ENCODE measurements around the gene GTF3C5. TPM values are rescaled to one million over a fixed set of nuclear protein-coding genes. Genes with fewer than 3 reads are reported as not detected.
"Not testable (repeated sequence)": the region's sequence is repeated elsewhere in the genome, so short reads cannot be mapped to it uniquely, and the experiment has no call there.

Gene GTF3C5
- 10 to 100 TPM in 11 of 12 donors, not detected in 1; 40.1 to 63.0 (median 46.0) TPM for polyA plus RNA-seq (ENCODE audit: insufficient read length in 12 of 12)
- long read RNA-seq, donor 1, transcript GTF3C5-202 (11 exons, 2,406 nt) = major isoform, 7 of 21 reads
- long read RNA-seq, donor 1, partial matches to known transcripts = 12 of 21 reads
- long read RNA-seq, donor 1, other reads (novel, unspliced or antisense) = 0 of 21 reads
- long read RNA-seq, donor 2, transcript GTF3C5-202 (11 exons, 2,406 nt) = major isoform, 7 of 29 reads
- long read RNA-seq, donor 2, partial matches to known transcripts = 18 of 29 reads
- long read RNA-seq, donor 2, other reads (novel, unspliced or antisense) = 0 of 29 reads
- long read RNA-seq, donor 3, transcript GTF3C5-202 (11 exons, 2,406 nt) = major isoform, 5 of 7 reads
- long read RNA-seq, donor 3, partial matches to known transcripts = 0 of 7 reads
- long read RNA-seq, donor 3, other reads (novel, unspliced or antisense) = 0 of 7 reads
- long read RNA-seq, donor 4, partial matches to known transcripts = 0 of 3 reads
- long read RNA-seq, donor 4, other reads (novel, unspliced or antisense) = 0 of 3 reads
- long read RNA-seq, donor 5 = 0 reads
- long read RNA-seq, donor 6, transcript GTF3C5-202 (11 exons, 2,406 nt) = major isoform, 5 of 7 reads
- long read RNA-seq, donor 6, partial matches to known transcripts = 0 of 7 reads
- long read RNA-seq, donor 6, other reads (novel, unspliced or antisense) = 0 of 7 reads
- long read RNA-seq, donor 7, transcript GTF3C5-202 (11 exons, 2,406 nt) = major isoform, 5 of 15 reads
- long read RNA-seq, donor 7, partial matches to known transcripts = 10 of 15 reads
- long read RNA-seq, donor 7, other reads (novel, unspliced or antisense) = 0 of 15 reads
- long read RNA-seq, donor 8, transcript GTF3C5-202 (11 exons, 2,406 nt) = major isoform, 5 of 7 reads
- long read RNA-seq, donor 8, partial matches to known transcripts = 0 of 7 reads
- long read RNA-seq, donor 8, other reads (novel, unspliced or antisense) = 0 of 7 reads
- long read RNA-seq, donor 9, partial matches to known transcripts = 0 of 1 reads
- long read RNA-seq, donor 9, other reads (novel, unspliced or antisense) = 0 of 1 reads
- long read RNA-seq, donor 10, transcript GTF3C5-202 (11 exons, 2,406 nt) = major isoform, 6 of 6 reads
- long read RNA-seq, donor 10, partial matches to known transcripts = 0 of 6 reads
- long read RNA-seq, donor 10, other reads (novel, unspliced or antisense) = 0 of 6 reads
- long read RNA-seq, donor 11, transcript GTF3C5-202 (11 exons, 2,406 nt) = major isoform, 7 of 17 reads
- long read RNA-seq, donor 11, partial matches to known transcripts = 8 of 17 reads
- long read RNA-seq, donor 11, other reads (novel, unspliced or antisense) = 0 of 17 reads

- DNase-seq = peak; percentile 97
Measured at GRCh38 chr9:133030317-133031129, at the start of gene GTF3C5. Gene GTF3C5, plus strand, starts transcription at chr9:133030997. Its CDS starts 15 bp downstream, at chr9:133031012.

- DNase-seq = no peak
Measured at GRCh38 chr9:132982458-132982857, 48.3 kb upstream of the GTF3C5 start.

GRCh38 chr9:132983491-132984201 is 47.2 kb upstream of the GTF3C5 start:
- no peak for DNase-seq

GRCh38 chr9:132984202-132985070 is 46.4 kb upstream of the GTF3C5 start:
- DNase-seq = no peak

- no peak for DNase-seq
Measured at GRCh38 chr9:132985071-132985350, 45.8 kb upstream of the GTF3C5 start.

- DNase-seq = no peak
Measured at GRCh38 chr9:132985489-132985888, 45.3 kb upstream of the GTF3C5 start.

- DNase-seq = no peak
Measured at GRCh38 chr9:132986114-132986513, 44.7 kb upstream of the GTF3C5 start.

- no peak for DNase-seq
Measured at GRCh38 chr9:132986640-132987620, 43.9 kb upstream of the GTF3C5 start.

GRCh38 chr9:132988244-132989013 is 42.4 kb upstream of the GTF3C5 start:
- no peak for DNase-seq

- DNase-seq = no peak
Measured at GRCh38 chr9:132989014-132989310, 41.8 kb upstream of the GTF3C5 start.

GRCh38 chr9:132989414-132989996 is 41.3 kb upstream of the GTF3C5 start:
- DNase-seq = no peak

- DNase-seq = not testable (repeated sequence)
Measured at GRCh38 chr9:132989998-132990557, 40.7 kb upstream of the GTF3C5 start.

GRCh38 chr9:132990781-132991180 is 40.0 kb upstream of the GTF3C5 start:
- DNase-seq = no peak

- no peak for DNase-seq
Measured at GRCh38 chr9:132991351-132992300, 39.2 kb upstream of the GTF3C5 start.

- DNase-seq = no peak
Measured at GRCh38 chr9:132993511-132993939, 37.3 kb upstream of the GTF3C5 start.

All from muscle of arm (tissue), 14 donors.